T-helper 2 cell treated with Interferon-gamma antibody and Interleukin-4, amounts not matched to agents 5 μg/mL and 100 μg/mL, for 36 hours (primary cell): Measurements from ENCODE around the gene LDLRAD4.
A peak's percentile ranks its signal among the peaks of the same experiment; 100 is the strongest.

ENCODE experiments used
- DNase-seq: peaks from one replicate; pipeline ENCODE4 v3.0.0; 2021; ENCODE audit warnings: low spot score
- H3K27ac Mint-ChIP-seq: one replicate; pipeline ENCODE4 v1.8.0; 2021; ENCODE audit warnings: mild to moderate bottlenecking, mixed read lengths
- H3K27me3 Mint-ChIP-seq: one replicate; pipeline ENCODE4 v1.8.0; 2021; ENCODE audit warnings: low read depth, mixed read lengths
- H3K36me3 Mint-ChIP-seq: one replicate; pipeline ENCODE4 v1.8.0; 2021; ENCODE audit warnings: low read depth, mixed read lengths
- H3K4me1 Mint-ChIP-seq: one replicate; pipeline ENCODE4 v1.8.0; 2021; ENCODE audit warnings: low read depth, mixed read lengths
- H3K4me3 Mint-ChIP-seq: one replicate; pipeline ENCODE4 v1.8.0; 2022; ENCODE audit warnings: mild to moderate bottlenecking, moderate library complexity, mixed read lengths
- H3K9me3 Mint-ChIP-seq: one replicate; pipeline ENCODE4 v1.8.0; 2021; ENCODE audit warnings: mixed read lengths

Gene LDLRAD4

DNA sequence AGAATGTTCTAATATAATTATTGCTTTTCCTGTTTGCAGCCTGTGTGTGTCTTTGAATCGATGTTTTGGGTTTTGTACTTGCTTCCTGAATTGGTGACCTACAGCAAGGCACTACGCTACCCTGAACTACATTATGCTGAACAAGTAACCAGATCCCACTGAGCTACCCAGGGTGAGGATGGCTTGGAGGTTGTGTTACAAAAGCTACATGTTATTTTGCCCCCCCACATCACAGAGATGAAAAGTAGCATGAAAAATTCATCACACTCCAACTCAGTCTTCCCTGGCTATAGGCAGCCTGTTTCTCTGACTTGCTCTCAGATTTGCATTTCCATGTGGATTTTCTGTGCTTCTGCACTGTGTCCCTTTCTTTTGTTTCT lies 162.1 kb downstream of the LDLRAD4 start:
- H3K9me3 Mint-ChIP-seq = no peaks in the 10 kb centered on the region
- no peaks in the 10 kb centered on the region for H3K27me3 Mint-ChIP-seq
- no peak for DNase-seq
- H3K36me3 Mint-ChIP-seq = no peaks in the 10 kb centered on the region
- peaks cover 61% of the 10 kb centered on the region for H3K4me1 Mint-ChIP-seq
- no peak overlapping the region for H3K4me3 Mint-ChIP-seq
- H3K27ac Mint-ChIP-seq = peak overlapping the region; percentile 40

DNA sequence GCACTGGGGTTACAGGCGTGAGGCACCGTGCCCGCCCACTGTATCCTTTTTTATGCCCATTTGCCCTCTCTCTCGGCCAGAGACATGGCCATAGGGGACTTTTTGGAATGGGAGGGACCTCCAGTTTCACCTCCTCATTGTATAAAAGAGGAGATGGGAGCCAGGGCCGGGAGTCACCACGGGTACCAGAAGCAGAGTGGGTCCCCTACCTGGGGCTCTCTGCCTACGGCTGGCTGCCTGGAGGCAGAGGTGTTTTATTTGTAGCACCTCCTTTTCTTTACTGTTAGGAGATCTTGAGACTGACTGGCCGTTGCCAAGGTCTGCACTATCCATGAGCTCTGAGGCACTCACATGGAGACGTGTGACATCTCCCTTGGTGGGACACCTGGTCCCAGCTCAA lies 162.8 kb downstream of the LDLRAD4 start:
- Mint-ChIP-seq H3K9me3 (no peaks in the 10 kb centered on the region), H3K36me3 (no peaks in the 10 kb centered on the region), H3K4me1 (peaks cover 54% of the 10 kb centered on the region), H3K4me3 (peak overlapping the region; percentile 78), H3K27ac (peak overlapping the region; percentile 88), H3K27me3 (no peaks in the 10 kb centered on the region)
- no peak for DNase-seq

DNA sequence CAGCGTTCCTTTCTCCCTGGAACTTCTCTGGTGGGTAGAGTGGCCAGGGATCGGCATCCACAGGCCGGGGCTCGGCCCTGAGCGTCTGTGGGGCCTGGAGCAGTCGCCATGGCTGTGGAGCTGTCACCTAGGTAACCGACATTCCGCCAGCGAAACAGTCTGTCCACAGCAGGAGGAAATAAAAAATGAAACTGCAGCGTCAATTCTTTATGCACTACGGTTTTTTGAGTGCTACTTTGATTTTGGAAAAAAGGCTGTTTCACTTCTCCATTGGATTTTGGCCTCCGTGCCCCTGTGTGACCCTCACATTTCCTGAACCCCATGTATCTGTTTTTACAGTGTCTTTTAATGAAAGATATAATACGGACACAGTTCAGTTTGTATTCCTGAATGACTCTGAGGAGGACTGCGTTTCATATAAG lies 163.4 kb downstream of the LDLRAD4 start:
- H3K36me3 Mint-ChIP-seq = no peaks in the 10 kb centered on the region
- H3K4me3 Mint-ChIP-seq = peak overlapping the region; percentile 78
- no peaks in the 10 kb centered on the region for H3K9me3 Mint-ChIP-seq
- H3K27me3 Mint-ChIP-seq = no peaks in the 10 kb centered on the region
- DNase-seq = no peak
- H3K4me1 Mint-ChIP-seq = peaks cover 48% of the 10 kb centered on the region
- peak overlapping the region; percentile 88 for H3K27ac Mint-ChIP-seq

DNA sequence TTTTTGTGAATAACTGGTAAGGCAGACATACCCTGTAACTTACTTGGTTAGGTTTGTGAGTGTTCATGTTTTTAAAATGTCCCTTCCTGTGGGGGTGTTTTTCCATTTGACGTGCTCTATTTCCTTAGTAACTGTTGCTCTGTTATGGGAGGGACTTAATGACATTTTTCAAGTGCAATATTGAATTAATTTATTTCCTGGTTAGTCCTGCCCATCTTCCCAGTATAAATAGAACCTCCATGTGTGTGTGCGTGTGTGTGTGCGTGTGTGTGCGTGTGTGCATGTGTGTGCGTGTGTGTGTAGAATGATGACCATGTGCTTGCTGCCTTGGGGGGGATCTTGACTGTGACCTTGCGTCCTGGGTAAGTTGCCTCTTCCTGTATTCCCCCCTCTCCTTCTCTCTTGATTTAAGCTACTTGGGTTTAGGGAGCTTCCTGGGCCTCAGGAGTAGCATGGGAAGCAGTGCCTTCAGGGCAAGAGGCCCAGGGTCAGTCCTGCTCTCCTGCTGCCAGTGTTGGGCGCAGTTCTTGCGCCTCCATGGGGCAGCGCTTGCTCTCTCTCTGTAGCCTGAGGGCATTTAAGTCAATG lies 163.9 kb downstream of the LDLRAD4 start:
- peak overlapping the region; percentile 88 for H3K27ac Mint-ChIP-seq
- no peaks in the 10 kb centered on the region for H3K27me3 Mint-ChIP-seq
- H3K36me3 Mint-ChIP-seq = no peaks in the 10 kb centered on the region
- H3K9me3 Mint-ChIP-seq = no peaks in the 10 kb centered on the region
- DNase-seq = no peak
- H3K4me1 Mint-ChIP-seq = peaks cover 43% of the 10 kb centered on the region
- H3K4me3 Mint-ChIP-seq = peak overlapping the region; percentile 78

DNA sequence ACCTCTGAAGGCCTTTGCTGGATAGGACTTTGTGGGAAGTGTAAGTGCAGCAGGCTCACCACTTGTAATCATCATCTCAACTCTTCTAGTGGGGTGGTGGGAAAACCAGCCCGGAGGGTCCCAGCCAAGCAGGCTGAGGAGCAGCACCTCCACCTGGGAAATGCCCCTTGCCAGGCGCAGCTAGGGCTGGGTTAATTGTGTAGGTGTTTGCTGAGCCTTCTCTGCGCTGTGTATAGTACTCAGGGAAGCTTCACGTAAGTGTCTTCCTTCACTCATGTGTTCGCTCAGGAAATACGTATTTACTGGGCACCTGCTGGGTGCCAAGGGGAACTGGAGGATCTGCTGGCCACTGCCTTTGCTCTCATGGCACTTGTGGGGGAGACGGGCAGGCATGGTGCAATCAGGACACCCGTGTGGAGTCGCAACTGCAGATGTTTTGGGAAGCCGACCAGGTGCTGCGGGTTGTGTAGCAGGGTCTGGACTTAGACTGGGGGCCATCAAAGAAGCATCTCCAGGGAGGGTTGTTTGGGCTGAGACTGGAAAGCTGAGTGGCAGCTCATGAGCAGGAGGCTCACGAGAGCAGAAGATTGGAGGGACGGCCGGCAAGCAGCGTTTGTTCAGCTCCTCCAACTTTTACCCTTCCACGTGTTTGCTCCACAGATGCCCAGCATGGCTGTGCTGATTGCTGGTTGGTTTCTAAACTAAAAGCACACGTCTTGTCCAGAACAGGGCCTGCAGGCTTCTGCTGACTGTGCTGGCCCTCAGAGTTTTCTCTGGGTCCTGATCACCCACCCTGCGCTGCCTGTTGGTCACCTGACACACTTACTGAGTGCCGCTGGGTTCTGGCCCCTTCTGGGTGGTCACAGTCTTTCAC lies 164.6 kb downstream of the LDLRAD4 start:
- Mint-ChIP-seq H3K9me3 (no peaks in the 10 kb centered on the region), H3K4me1 (peaks cover 36% of the 10 kb centered on the region), H3K4me3 (peak overlapping the region; percentile 78), H3K27ac (peak overlapping the region; percentile 88), H3K36me3 (peaks cover 3% of the 10 kb centered on the region), H3K27me3 (no peaks in the 10 kb centered on the region)
- no peak for DNase-seq

DNA sequence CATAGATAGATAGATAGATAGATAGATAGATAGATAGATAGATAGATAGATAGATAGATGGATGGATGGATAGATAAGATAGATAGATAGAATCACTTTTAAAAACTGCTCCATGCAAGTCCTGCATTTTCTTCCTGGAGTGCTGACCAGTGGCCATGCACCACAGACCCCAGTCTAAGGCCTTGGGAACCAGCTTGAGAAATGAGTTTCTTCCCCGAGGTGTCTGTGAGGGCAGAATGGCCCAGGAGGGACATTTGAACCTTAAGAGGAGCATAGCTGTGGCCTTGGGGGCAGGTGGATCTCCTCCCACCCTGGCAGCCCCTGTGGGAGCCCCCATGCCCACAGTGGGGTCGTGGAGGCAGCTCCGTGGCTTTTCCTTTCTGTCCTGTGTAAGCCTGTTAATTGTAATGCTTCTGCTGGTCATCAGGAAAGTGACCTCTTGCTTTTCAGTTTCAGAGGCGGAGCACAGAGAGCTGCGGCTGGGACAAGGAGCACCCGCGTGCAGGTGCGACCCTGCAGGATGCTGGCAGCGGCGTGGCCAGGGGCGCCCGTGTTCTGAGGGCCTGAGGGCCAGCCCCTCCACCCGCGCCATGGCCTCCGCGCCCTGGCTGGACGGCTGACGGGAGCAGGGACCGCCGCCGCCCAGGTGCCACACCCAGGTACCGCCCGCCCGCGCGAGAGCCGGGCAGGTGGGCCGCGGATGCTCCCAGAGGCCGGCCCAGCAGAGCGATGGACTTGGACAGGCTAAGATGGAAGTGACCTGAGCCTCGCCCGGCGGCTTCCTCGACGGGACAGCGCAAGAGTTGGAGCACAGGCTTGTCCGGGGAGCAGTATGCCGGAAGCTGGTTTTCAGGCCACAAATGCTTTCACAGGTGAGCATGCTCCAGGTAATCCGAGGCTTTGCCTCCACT lies 168.6 kb downstream of the LDLRAD4 start:
- Mint-ChIP-seq H3K27ac (no peak overlapping the region), H3K4me3 (no peak overlapping the region), H3K27me3 (no peaks in the 10 kb centered on the region), H3K36me3 (peaks cover 3% of the 10 kb centered on the region), H3K4me1 (peaks cover 12% of the 10 kb centered on the region), H3K9me3 (no peaks in the 10 kb centered on the region)
- DNase-seq = no peak

DNA sequence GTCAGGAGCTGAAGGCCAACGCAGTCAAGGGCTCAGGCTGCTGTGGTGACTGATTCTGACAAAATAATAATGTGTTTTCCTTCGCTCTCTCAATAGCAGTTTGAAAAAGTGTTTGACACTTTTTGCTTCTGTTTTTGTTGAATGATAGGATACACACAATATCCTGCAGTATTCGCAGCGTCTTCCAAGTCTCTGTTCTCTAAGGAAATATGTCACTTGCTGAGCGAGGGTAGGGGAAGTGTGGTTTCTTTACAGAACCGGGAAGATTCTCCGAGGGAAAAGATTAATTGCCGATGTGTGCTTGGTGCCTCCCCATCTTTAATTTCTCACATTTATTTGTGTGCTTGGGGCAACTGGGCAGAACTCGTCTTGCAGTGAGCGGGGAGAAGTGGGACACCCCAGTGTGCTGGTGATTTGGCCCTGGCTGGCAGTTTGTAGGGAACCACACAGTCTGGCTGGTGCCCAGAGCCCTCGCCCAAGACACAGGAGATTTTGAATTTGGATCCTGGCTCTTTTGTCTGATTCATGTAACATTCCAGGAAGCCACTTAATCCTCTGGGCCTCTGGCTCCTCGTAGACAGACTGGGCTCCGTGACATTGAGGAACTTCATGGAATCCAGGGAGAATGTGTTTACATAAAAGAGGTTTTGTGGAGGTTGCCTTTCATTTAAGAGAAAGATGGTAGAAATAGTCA lies 169.4 kb downstream of the LDLRAD4 start:
- no peaks in the 10 kb centered on the region for H3K27me3 Mint-ChIP-seq
- no peak overlapping the region for H3K27ac Mint-ChIP-seq
- DNase-seq = no peak
- peaks cover 3% of the 10 kb centered on the region for H3K4me1 Mint-ChIP-seq
- H3K4me3 Mint-ChIP-seq = no peak overlapping the region
- H3K9me3 Mint-ChIP-seq = no peaks in the 10 kb centered on the region
- peaks cover 3% of the 10 kb centered on the region for H3K36me3 Mint-ChIP-seq

DNA sequence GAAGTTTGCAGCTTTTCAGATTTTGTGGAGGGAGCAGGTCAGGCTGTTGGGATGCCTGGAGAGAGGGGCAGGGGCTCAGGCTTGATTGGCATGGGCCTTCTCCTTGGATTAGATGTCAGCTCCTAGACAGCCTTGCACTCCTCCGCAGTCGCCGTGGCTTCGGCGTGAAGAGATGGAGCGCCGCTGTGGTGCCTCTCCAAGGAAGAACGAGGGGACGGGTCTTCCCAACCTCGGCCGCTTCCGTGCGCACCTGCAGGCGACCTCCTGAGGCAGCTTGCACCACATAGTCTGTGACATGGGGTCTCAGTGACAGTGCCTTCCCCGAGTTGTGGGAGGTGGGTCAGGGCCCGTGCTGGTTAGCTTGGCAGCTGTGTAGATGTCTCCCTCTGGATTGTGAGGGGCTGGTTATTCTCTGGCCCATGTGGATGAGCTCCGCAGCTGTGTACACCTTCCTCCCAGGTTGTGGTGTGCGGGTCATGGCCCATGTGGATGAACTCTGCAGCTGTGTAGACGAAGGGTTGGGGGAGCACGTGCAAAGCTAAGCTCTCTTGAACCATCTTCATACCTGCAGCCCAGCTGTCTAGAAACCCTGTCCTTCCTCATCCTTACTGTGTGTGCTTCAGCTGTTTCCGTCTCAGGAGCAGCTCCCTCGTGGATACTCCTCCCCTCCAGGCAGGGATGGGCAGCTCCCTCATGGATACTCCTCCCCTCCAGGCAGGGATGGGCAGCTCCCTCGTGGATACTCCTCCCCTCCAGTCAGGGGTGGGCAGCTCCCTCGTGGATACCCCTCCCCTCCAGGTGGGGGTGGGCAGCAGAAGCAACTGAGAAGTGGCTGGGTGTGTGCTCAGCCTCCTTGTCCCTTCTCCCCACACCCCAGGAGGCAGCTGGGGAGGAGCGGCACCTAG lies 170.3 kb downstream of the LDLRAD4 start:
- no peaks in the 10 kb centered on the region for H3K9me3 Mint-ChIP-seq
- no peaks in the 10 kb centered on the region for H3K27me3 Mint-ChIP-seq

DNA sequence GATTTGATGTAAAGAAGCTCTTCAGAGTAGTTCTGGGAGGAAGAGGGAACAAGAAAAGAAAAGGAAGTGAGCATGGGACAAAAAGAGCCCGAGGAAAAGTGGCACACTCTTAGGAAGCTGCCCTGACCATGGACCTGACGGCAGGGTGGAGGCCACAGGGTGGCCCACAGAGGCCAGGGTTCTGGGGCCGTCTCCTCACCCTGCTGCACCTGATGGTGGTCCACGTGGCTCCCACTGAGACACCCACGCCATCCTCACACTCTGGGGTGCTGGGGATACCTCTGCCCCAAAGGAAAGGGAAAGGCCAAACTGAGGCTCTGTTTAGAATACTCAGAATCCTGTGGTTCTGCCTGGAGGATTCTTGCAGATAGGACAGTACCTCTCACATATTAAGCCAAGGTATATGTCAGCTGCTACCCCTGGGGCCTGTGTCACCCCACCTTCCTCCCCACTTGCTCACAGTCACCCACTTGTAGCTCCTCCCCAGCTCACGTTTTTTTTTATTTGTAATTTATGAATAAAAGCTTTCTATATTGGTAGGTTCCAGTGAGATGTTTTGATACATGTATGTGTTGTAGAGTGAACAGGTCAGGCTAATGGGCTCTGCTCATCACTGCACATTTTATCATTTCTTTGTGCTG lies 171.1 kb downstream of the LDLRAD4 start:
- Mint-ChIP-seq H3K9me3 (no peaks in the 10 kb centered on the region), H3K4me1 (peaks cover 11% of the 10 kb centered on the region), H3K27ac (no peak overlapping the region), H3K36me3 (peaks cover 3% of the 10 kb centered on the region), H3K4me3 (no peak overlapping the region), H3K27me3 (no peaks in the 10 kb centered on the region)
- no peak for DNase-seq

More for the DNA sequence above, 170.3 kb downstream of the LDLRAD4 start:
- H3K27ac Mint-ChIP-seq = no peak overlapping the region
- H3K36me3 Mint-ChIP-seq = peaks cover 3% of the 10 kb centered on the region
- peaks cover 5% of the 10 kb centered on the region for H3K4me1 Mint-ChIP-seq
- H3K4me3 Mint-ChIP-seq = no peak overlapping the region
- DNase-seq = no peak

DNA sequence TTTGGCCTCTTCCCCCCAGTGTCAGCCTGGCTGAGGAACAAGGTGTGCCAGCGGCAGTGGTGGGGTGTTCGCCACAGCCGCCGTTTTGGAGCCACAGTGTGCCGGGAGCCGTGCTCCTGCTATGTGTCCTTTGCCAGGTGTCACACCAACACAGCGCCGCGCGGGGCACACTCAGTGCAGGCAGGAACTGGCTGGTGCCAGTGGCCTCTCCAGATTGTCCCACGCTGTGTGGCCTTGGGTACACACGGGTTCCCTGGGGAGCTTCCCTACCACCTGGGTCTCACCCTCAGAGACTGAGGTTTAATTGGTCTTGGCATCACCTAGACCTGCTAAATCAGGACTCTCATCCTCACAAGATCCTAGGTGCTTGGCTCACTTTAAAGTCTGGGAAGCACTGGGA lies 171.6 kb downstream of the LDLRAD4 start:
- DNase-seq = no peak
- no peaks in the 10 kb centered on the region for H3K27me3 Mint-ChIP-seq
- no peak overlapping the region for H3K4me3 Mint-ChIP-seq
- H3K27ac Mint-ChIP-seq = no peak overlapping the region
- peaks cover 13% of the 10 kb centered on the region for H3K4me1 Mint-ChIP-seq
- no peaks in the 10 kb centered on the region for H3K9me3 Mint-ChIP-seq
- H3K36me3 Mint-ChIP-seq = peaks cover 3% of the 10 kb centered on the region

DNA sequence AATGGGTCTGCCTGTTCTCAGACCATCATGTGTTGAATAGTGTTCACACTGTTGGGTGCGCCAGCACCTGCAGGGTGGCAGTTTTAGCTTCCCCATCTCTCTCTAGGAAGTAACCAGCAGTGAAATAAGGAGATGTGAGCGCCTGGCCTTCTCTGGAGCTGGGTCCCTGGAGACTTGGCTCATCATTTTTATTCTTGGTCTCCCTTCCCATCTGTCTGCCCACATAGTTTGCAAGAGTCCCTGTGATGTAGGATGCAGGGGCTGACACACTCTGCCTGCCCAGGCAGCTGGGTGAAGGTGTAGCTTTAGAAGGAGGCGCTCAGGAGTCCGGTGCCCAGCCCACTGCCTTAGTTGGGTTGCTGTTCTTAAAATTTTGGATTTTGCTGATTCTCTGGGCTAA lies 172.2 kb downstream of the LDLRAD4 start:
- Mint-ChIP-seq H3K4me3 (no peak overlapping the region), H3K4me1 (peaks cover 13% of the 10 kb centered on the region), H3K9me3 (no peaks in the 10 kb centered on the region), H3K27ac (no peak overlapping the region), H3K36me3 (peaks cover 3% of the 10 kb centered on the region), H3K27me3 (no peaks in the 10 kb centered on the region)
- DNase-seq = no peak

DNA sequence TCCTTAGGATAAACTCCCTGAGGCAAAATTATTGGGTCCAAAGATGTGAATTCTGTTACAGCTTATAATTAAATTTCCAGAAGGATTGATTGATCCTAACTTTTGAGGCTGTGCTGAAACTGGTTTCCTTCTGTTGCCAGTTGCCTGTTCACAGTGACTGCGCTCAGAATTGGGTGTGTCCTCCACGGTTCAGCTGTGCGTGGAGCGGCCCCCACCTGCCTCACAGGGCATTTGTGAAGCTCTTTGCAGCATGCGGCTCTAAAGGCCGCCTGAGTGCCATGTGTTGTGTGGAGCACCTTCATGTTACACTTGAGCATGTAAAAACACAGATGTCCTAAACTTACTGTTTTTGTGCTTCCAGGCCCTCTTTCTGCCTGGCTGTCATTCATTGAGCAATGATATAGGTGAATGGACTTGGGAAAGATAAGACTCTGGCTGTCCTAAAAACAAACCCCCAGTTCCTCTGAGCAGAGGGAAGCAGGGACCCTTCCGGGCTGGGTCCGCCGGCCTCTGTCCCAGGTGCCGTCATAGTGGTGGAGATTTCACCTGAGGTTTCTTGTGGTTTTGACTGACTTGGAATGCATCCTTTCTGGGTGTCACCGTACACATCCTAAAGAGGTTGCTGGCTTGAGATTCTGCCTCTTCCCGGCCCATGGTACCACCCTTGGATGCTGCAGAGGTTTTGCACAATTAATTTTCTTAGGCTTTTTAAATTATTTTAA lies 173.6 kb downstream of the LDLRAD4 start:
- H3K36me3 Mint-ChIP-seq = peaks cover 3% of the 10 kb centered on the region
- H3K27me3 Mint-ChIP-seq = no peaks in the 10 kb centered on the region
- no peaks in the 10 kb centered on the region for H3K9me3 Mint-ChIP-seq
- H3K27ac Mint-ChIP-seq = no peak overlapping the region
- H3K4me3 Mint-ChIP-seq = no peak overlapping the region
- no peak for DNase-seq
- H3K4me1 Mint-ChIP-seq = peaks cover 13% of the 10 kb centered on the region
